WTC11 (cell line): ENCODE measurements around the gene KPNB1. TPM values are rescaled to one million over a fixed set of nuclear protein-coding genes. Genes with fewer than 3 reads are reported as not detected.

Experiments
- ATAC-seq: fragments of 200-7000 bp; cut with Tn5 transposase; 2 replicates; pipeline ENCODE4 v1.10.0; 2021; ENCODE audit warnings: mild to moderate bottlenecking, moderate library complexity
- CTCF ChIA-PET: fragments of 300-600 bp; sonication (Branson Sonifier 250); formaldehyde crosslinking; loops from one replicate; lab custom pipeline; 2021; ENCODE audit warnings: antibody characterized with exemption; lab: Charles Lee
- POLR2A ChIA-PET: fragments of 350-600 bp; sonication (Branson Sonifier 250); formaldehyde crosslinking; loops from one replicate; lab custom pipeline; 2021; ENCODE audit warnings: antibody characterized with exemption; lab: Charles Lee
- DNase-seq: peaks from one replicate; pipeline ENCODE4 v3.0.0; 2021; ENCODE audit warnings: low spot score
- H3K27ac Mint-ChIP-seq: 2 replicates; pipeline ENCODE4 v1.8.0; 2021; ENCODE audit warnings: mixed read lengths
- H3K27me3 Mint-ChIP-seq: 2 replicates; pipeline ENCODE4 v1.8.0; 2021; ENCODE audit warnings: low read depth, mild to moderate bottlenecking, moderate library complexity, mixed read lengths
- H3K36me3 Mint-ChIP-seq: 2 replicates; pipeline ENCODE4 v1.8.0; 2021; ENCODE audit warnings: mixed read lengths
- H3K4me1 Mint-ChIP-seq: 2 replicates; pipeline ENCODE4 v1.8.0; 2022; ENCODE audit warnings: mixed read lengths
- H3K4me3 Mint-ChIP-seq: 2 replicates; pipeline ENCODE4 v1.8.0; 2021; ENCODE audit warnings: mild to moderate bottlenecking, moderate library complexity, mixed read lengths
- H3K9me3 Mint-ChIP-seq: 2 replicates; pipeline ENCODE4 v1.8.0; 2021; ENCODE audit warnings: mixed read lengths
- CTCF ChIP-seq: fragments of 200-600 bp; IDR thresholded peaks from 2 replicates; pipeline ENCODE4 v1.8.0; 2022; ENCODE audit warnings: antibody characterized with exemption
- ELF4 ChIP-seq: sonication (generic); formaldehyde crosslinking; IDR thresholded peaks from 2 replicates; pipeline ENCODE4 v1.8.1; 2022; ENCODE audit warnings: low read depth, mild to moderate bottlenecking, moderate library complexity, missing genetic modification reagents
- KAT7 ChIP-seq: sonication (generic); formaldehyde crosslinking; IDR thresholded peaks from 2 replicates; pipeline ENCODE4 v1.8.1; 2023; ENCODE audit warnings: missing genetic modification reagents, mild to moderate bottlenecking, borderline replicate concordance
- MLX ChIP-seq: sonication (generic); formaldehyde crosslinking; IDR thresholded peaks from 2 replicates; pipeline ENCODE4 v1.8.1; 2023; ENCODE audit warnings: mild to moderate bottlenecking, missing genetic modification reagents, moderate library complexity
- MXD4 ChIP-seq: fragments of 250-450 bp; sonication (Bioruptor Pico); IDR thresholded peaks from 2 replicates; pipeline ENCODE4 v1.8.0; 2021; ENCODE audit warnings: mild to moderate bottlenecking, moderate library complexity, borderline replicate concordance
- MYBL2 ChIP-seq: sonication (generic); formaldehyde crosslinking; IDR thresholded peaks from 2 replicates; pipeline ENCODE4 v1.8.1; 2023; ENCODE audit warnings: mild to moderate bottlenecking, moderate library complexity, missing genetic modification reagents
- NR2C2 ChIP-seq: sonication (generic); formaldehyde crosslinking; IDR thresholded peaks from 2 replicates; pipeline ENCODE4 v1.8.0; 2022; ENCODE audit warnings: mild to moderate bottlenecking, missing genetic modification reagents
- SP1 ChIP-seq: sonication (generic); formaldehyde crosslinking; conservative IDR thresholded peaks from 2 replicates; pipeline ENCODE4 v1.8.1; 2022; ENCODE audit warnings: missing genetic modification reagents
- TEAD1 ChIP-seq: sonication (generic); formaldehyde crosslinking; IDR thresholded peaks from 2 replicates; pipeline ENCODE4 v1.8.0; 2022; ENCODE audit warnings: mild to moderate bottlenecking, missing genetic modification reagents
- USF2 ChIP-seq: sonication (generic); formaldehyde crosslinking; IDR thresholded peaks from 2 replicates; pipeline ENCODE4 v1.8.1; 2023; ENCODE audit warnings: mild to moderate bottlenecking, missing genetic modification reagents, moderate library complexity
- ZBTB43 ChIP-seq: sonication (generic); formaldehyde crosslinking; IDR thresholded peaks from 2 replicates; pipeline ENCODE4 v1.8.1; 2023; ENCODE audit warnings: mild to moderate bottlenecking, missing genetic modification reagents
- ZNF317 ChIP-seq: sonication (generic); formaldehyde crosslinking; IDR thresholded peaks from 2 replicates; pipeline ENCODE4 v1.8.1; 2023; ENCODE audit warnings: low read depth, mild to moderate bottlenecking, moderate library complexity, missing genetic modification reagents, borderline replicate concordance
- ZNF416 ChIP-seq: fragments of 250-450 bp; sonication (Bioruptor Pico); IDR thresholded peaks from 2 replicates; pipeline ENCODE4 v1.9.0; 2021; ENCODE audit warnings: mild to moderate bottlenecking, inconsistent platforms
- total RNA-seq: library from RNA; stranded (reverse); gene quantifications from 3 replicates; pipeline ENCODE4 v1.2.3, GENCODE V29; 2021
- TF ChIP-seq, protein P1 (sequence below): sonication (generic); formaldehyde crosslinking; IDR thresholded peaks from 2 replicates; pipeline ENCODE4 v1.8.0; 2022; ENCODE audit warnings: mild to moderate bottlenecking, missing genetic modification reagents
- TF ChIP-seq, protein P2 (sequence below): fragments of 250-450 bp; sonication (Bioruptor Pico); conservative IDR thresholded peaks from 2 replicates; pipeline ENCODE4 v1.9.0; 2021; ENCODE audit warnings: mild to moderate bottlenecking
- TF ChIP-seq, protein P3 (sequence below): sonication (generic); formaldehyde crosslinking; conservative IDR thresholded peaks from 2 replicates; pipeline ENCODE4 v1.8.1; 2022; ENCODE audit warnings: mild to moderate bottlenecking, missing genetic modification reagents
- TF ChIP-seq, protein P4 (sequence below): fragments of 250-450 bp; sonication (Bioruptor Pico); IDR thresholded peaks from 2 replicates; pipeline ENCODE4 v1.8.0; 2021; ENCODE audit warnings: mild to moderate bottlenecking

Gene KPNB1
- total RNA-seq, 1 experiment from 2014 or later, result 506 TPM

DNA sequence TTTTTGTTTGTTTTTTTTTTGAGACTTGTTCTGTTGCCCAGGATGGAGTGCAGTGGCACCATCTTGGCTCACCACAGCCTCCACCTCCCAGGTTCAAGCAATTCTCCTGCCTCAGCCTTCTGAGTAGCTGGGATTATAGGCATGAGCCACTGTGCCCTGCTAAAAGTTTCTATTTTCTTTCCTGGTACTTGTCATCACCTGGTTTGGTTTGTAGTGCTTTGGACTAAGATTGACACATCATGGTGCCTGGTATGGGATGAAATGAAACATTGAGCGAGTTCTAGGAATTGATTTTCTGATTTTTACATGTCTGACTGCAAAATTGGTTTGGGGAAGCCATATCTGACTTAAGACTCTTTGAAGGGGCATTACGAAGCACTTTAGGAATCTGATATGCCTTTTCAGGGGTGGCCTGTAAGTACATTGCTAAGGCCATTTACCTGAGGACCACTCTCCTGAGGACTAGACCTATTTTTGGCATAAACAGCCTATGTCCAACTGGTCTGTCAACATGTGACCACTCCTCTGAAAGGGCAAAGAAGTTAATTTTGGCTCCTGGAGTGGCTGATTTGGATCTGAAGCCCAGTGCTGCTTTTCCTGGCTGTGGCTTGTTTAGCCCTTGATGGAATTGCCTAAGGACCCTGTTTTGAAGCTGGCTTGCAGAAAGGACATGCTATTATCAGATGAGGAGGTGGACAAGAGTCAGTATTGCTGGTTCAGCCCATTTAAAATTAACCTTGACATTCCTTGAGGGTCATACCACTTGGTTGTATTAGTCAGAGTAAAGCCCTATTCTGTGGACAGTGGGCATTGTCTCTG, 25.9 kb downstream of the KPNB1 start (continued):
- TF ChIP-seq TEAD1 (no peak), MXD4 (CRISPR knock-in tag) (no peak), ELF4 (CRISPR knock-in tag) (no peak)
- TF ChIP-seq, protein P1, sequence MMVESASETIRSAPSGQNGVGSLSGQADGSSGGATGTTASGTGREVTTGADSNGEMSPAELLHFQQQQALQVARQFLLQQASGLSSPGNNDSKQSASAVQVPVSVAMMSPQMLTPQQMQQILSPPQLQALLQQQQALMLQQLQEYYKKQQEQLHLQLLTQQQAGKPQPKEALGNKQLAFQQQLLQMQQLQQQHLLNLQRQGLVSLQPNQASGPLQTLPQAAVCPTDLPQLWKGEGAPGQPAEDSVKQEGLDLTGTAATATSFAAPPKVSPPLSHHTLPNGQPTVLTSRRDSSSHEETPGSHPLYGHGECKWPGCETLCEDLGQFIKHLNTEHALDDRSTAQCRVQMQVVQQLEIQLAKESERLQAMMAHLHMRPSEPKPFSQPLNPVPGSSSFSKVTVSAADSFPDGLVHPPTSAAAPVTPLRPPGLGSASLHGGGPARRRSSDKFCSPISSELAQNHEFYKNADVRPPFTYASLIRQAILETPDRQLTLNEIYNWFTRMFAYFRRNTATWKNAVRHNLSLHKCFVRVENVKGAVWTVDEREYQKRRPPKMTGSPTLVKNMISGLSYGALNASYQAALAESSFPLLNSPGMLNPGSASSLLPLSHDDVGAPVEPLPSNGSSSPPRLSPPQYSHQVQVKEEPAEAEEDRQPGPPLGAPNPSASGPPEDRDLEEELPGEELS (CRISPR knock-in tag), result no peak

GRCh38 chr17:47676199-47676472, 26.4 kb downstream of the KPNB1 start:
- TF ChIP-seq KAT7 (CRISPR knock-in tag) (no peak), SP1 (CRISPR knock-in tag) (no peak)
- TF ChIP-seq, protein P2, sequence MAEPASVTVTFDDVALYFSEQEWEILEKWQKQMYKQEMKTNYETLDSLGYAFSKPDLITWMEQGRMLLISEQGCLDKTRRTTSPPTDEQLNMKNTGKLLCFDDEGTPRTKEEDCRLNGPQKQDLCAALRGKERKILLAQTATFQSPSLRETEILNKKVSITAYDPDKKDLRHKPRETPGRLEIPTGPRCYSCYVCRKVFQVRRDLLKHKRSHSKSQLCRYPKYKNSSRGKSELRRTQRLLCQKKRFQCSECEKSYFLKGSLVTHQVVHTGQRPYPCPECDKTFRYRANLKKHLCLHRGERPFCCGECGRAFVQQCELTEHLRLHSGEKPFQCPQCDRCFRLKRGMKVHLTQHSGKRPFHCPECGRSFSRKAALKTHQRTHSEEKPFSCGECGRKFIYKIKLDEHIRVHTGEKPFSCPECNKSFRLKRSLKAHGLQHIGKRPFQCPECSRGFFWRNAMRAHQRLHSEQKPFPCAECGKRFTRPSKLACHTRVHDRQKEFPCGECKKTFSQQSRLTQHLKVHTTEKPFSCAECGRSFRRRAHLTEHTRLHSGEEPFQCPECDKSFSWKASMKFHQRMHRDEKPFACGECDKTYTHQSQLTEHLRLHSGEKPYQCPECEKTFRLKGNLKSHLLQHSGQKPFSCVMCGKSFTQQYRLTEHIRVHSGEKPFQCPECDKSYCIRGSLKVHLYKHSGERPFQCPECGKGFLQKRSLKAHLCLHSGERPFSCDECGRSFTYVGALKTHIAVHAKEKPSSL (CRISPR knock-in tag), result no peak
- CTCF ChIA-PET, result interaction anchor here (1.5 to 2.1 kb wide), 2 partner anchors 12 to 66 kb away, joined by 5 to 6 read pairs; no protein-coding TSS in a partner anchor
- no peaks in the 10 kb centered on the region for H3K4me1 Mint-ChIP-seq

GRCh38 chr17:47676510-47677165, 26.9 kb downstream of the KPNB1 start:
- no peak overlapping the region for H3K27ac Mint-ChIP-seq
- ChIA-PET POLR2A (interaction anchor here (0.6 to 1.4 kb wide), 5 partner anchors 11 to 39 kb away, joined by 3 to 6 read pairs (median 4); no protein-coding TSS in a partner anchor), CTCF (interaction anchor here (0.7 to 2.1 kb wide), 4 partner anchors 13 to 273 kb away, joined by 3 to 6 read pairs (median 4); no protein-coding TSS in a partner anchor)
- no peak for ATAC-seq
- DNase-seq, result no peak
- H3K36me3 Mint-ChIP-seq, result peaks cover 88% of the 10 kb centered on the region
- H3K4me1 Mint-ChIP-seq, result no peaks in the 10 kb centered on the region
- H3K27me3 Mint-ChIP-seq, result no peaks in the 10 kb centered on the region
- TF ChIP-seq USF2 (CRISPR knock-in tag) (no peak), MYBL2 (CRISPR knock-in tag) (no peak), NR2C2 (CRISPR knock-in tag) (no peak), ZNF416 (CRISPR knock-in tag) (no peak), MLX (CRISPR knock-in tag) (no peak), CTCF (no peak), ZBTB43 (CRISPR knock-in tag) (no peak), ZNF317 (CRISPR knock-in tag) (no peak)
- TF ChIP-seq, protein P3, sequence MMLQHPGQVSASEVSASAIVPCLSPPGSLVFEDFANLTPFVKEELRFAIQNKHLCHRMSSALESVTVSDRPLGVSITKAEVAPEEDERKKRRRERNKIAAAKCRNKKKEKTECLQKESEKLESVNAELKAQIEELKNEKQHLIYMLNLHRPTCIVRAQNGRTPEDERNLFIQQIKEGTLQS, result no peak
- TF ChIP-seq, protein P4, sequence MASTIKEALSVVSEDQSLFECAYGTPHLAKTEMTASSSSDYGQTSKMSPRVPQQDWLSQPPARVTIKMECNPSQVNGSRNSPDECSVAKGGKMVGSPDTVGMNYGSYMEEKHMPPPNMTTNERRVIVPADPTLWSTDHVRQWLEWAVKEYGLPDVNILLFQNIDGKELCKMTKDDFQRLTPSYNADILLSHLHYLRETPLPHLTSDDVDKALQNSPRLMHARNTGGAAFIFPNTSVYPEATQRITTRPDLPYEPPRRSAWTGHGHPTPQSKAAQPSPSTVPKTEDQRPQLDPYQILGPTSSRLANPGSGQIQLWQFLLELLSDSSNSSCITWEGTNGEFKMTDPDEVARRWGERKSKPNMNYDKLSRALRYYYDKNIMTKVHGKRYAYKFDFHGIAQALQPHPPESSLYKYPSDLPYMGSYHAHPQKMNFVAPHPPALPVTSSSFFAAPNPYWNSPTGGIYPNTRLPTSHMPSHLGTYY (CRISPR knock-in tag), result no peak
- TF ChIP-seq, all 79 proteins: peak for 0
- no peaks in the 10 kb centered on the region for H3K9me3 Mint-ChIP-seq
- H3K4me3 Mint-ChIP-seq, result no peak overlapping the region

More at GRCh38 chr17:47676199-47676472, 26.4 kb downstream of the KPNB1 start:
- Mint-ChIP-seq H3K4me3 (no peak overlapping the region), H3K27ac (no peak overlapping the region), H3K27me3 (no peaks in the 10 kb centered on the region), H3K9me3 (no peaks in the 10 kb centered on the region), H3K36me3 (peaks cover 91% of the 10 kb centered on the region)
- DNase-seq (no peak), ATAC-seq (no peak)
- POLR2A ChIA-PET, result interaction anchor here (0.6 to 1.4 kb wide), 4 partner anchors 12 to 27 kb away, joined by 3 to 6 read pairs (median 4); no protein-coding TSS in a partner anchor
